Activated T-helper 2 cell treated with anti-CD3 and anti-CD28 coated beads, Interferon-gamma antibody, Interleukin-2, Interleukin-4, amounts not matched to agents 10 μg/mL and 5 μg/mL and 100 μg/mL, durations not matched to agents 14 hours and 24 hours and 36 hours (primary cell): ENCODE results near the gene ALMS1. TPM values are rescaled to one million over a fixed set of nuclear protein-coding genes. Genes with fewer than 3 reads are reported as not detected.

Experiments
- DNase-seq: peaks from one replicate; pipeline ENCODE4 v3.0.0; 2021; ENCODE audit warnings: low spot score
- H3K27ac Mint-ChIP-seq: one replicate; pipeline ENCODE4 v1.8.0; 2021; ENCODE audit warnings: mixed read lengths
- H3K27me3 Mint-ChIP-seq: one replicate; pipeline ENCODE4 v1.8.0; 2021; ENCODE audit warnings: low read depth, mixed read lengths
- H3K36me3 Mint-ChIP-seq: one replicate; pipeline ENCODE4 v1.8.0; 2021; ENCODE audit warnings: low read depth, mixed read lengths
- H3K4me1 Mint-ChIP-seq: one replicate; pipeline ENCODE4 v1.8.0; 2021; ENCODE audit warnings: low read depth, mixed read lengths
- H3K4me3 Mint-ChIP-seq: one replicate; pipeline ENCODE4 v1.8.0; 2021; ENCODE audit warnings: low read depth, mild to moderate bottlenecking, moderate library complexity, mixed read lengths
- H3K9me3 Mint-ChIP-seq: one replicate; pipeline ENCODE4 v1.8.0; 2021; ENCODE audit warnings: mixed read lengths
- intact Hi-C: fragments of 100-400 bp; cut with micrococcal nuclease; formaldehyde crosslinking; loops from one replicate; pipeline ENCODE4 v1.15.1; 2023
- total RNA-seq: library from RNA; stranded (reverse); gene quantifications from 2 replicates; pipeline ENCODE4 v1.2.3, GENCODE V29; 2022

The ALMS1 gene
- total RNA-seq, 1 donor from 2014 or later: 21.6 TPM

- H3K4me1 Mint-ChIP-seq: no peaks in the 10 kb centered on the region
- H3K27ac Mint-ChIP-seq: no peak overlapping the region
- H3K4me3 Mint-ChIP-seq: no peak overlapping the region
- intact Hi-C loops: no loop called here
- DNase-seq: no peak
- peaks cover 3% of the 10 kb centered on the region for H3K9me3 Mint-ChIP-seq
- H3K36me3 Mint-ChIP-seq: no peaks in the 10 kb centered on the region
- peaks cover 23% of the 10 kb centered on the region for H3K27me3 Mint-ChIP-seq
Observed at GRCh38 chr2:73373344-73373743, 12.3 kb upstream of the ALMS1 start.

GRCh38 chr2:73374269-73374668 is 11.4 kb upstream of the ALMS1 start:
- intact Hi-C loops: no loop called here
- no peak overlapping the region for H3K4me3 Mint-ChIP-seq
- H3K27ac Mint-ChIP-seq: no peak overlapping the region
- H3K36me3 Mint-ChIP-seq: no peaks in the 10 kb centered on the region
- peaks cover 3% of the 10 kb centered on the region for H3K9me3 Mint-ChIP-seq
- H3K27me3 Mint-ChIP-seq: peaks cover 23% of the 10 kb centered on the region
- H3K4me1 Mint-ChIP-seq: no peaks in the 10 kb centered on the region
- no peak for DNase-seq

GRCh38 chr2:73376681-73377080 is 9.0 kb upstream of the ALMS1 start:
- H3K36me3 Mint-ChIP-seq: no peaks in the 10 kb centered on the region
- H3K9me3 Mint-ChIP-seq: peaks cover 3% of the 10 kb centered on the region
- no peak overlapping the region for H3K27ac Mint-ChIP-seq
- DNase-seq: no peak
- H3K4me3 Mint-ChIP-seq: no peak overlapping the region
- no peaks in the 10 kb centered on the region for H3K4me1 Mint-ChIP-seq
- intact Hi-C loops: no loop called here
- peaks cover 25% of the 10 kb centered on the region for H3K27me3 Mint-ChIP-seq

GRCh38 chr2:73383036-73383435 is 2.6 kb upstream of the ALMS1 start:
- Mint-ChIP-seq H3K27ac (no peak overlapping the region), H3K4me1 (peaks cover 18% of the 10 kb centered on the region), H3K4me3 (no peak overlapping the region), H3K9me3 (no peaks in the 10 kb centered on the region), H3K27me3 (peaks cover 13% of the 10 kb centered on the region), H3K36me3 (no peaks in the 10 kb centered on the region)
- intact Hi-C loops: no loop called here
- DNase-seq: no peak

- Mint-ChIP-seq H3K4me3 (peak overlapping the region; percentile 89), H3K9me3 (no peaks in the 10 kb centered on the region), H3K36me3 (no peaks in the 10 kb centered on the region), H3K4me1 (peaks cover 26% of the 10 kb centered on the region), H3K27ac (peak overlapping the region; percentile 82), H3K27me3 (peaks cover 10% of the 10 kb centered on the region)
- intact Hi-C loops: loop anchor here (1.0 kb wide), 2 partner anchors 92 to 152 kb away; partner anchors contain the start of genes EGR4 and PRADC1
- no peak for DNase-seq
Observed at GRCh38 chr2:73385123-73385503, 523 bp upstream of the ALMS1 start.

- intact Hi-C loops: loop anchor here (1.0 kb wide), 1 partner anchor 172 kb away; the partner anchor contains the start of gene SMYD5
- Mint-ChIP-seq H3K27me3 (peaks cover 6% of the 10 kb centered on the region), H3K36me3 (no peaks in the 10 kb centered on the region), H3K4me3 (peak overlapping the region; percentile 89), H3K4me1 (peaks cover 27% of the 10 kb centered on the region), H3K27ac (peak overlapping the region; percentile 90), H3K9me3 (no peaks in the 10 kb centered on the region)
- no peak for DNase-seq
Observed at GRCh38 chr2:73386342-73386868, 769 bp downstream of the ALMS1 start.

GRCh38 chr2:73386894-73387636 is 1.4 kb downstream of the ALMS1 start:
- Mint-ChIP-seq H3K27ac (peak overlapping the region; percentile 90), H3K4me1 (peaks cover 27% of the 10 kb centered on the region), H3K4me3 (peak overlapping the region; percentile 89), H3K36me3 (no peaks in the 10 kb centered on the region), H3K9me3 (no peaks in the 10 kb centered on the region), H3K27me3 (peaks cover 4% of the 10 kb centered on the region)
- DNase-seq: no peak
- intact Hi-C loops: loop anchor here (1.0 kb wide), 1 partner anchor 173 kb away; the partner anchor contains the start of gene SMYD5

GRCh38 chr2:73402386-73403103 is 16.9 kb downstream of the ALMS1 start:
- DNase-seq: no peak
- Mint-ChIP-seq H3K36me3 (peaks cover 62% of the 10 kb centered on the region), H3K9me3 (peaks cover 48% of the 10 kb centered on the region), H3K4me1 (peaks cover 11% of the 10 kb centered on the region), H3K27ac (no peak overlapping the region), H3K27me3 (no peaks in the 10 kb centered on the region), H3K4me3 (no peak overlapping the region)
- intact Hi-C loops: no loop called here

- peaks cover 44% of the 10 kb centered on the region for H3K9me3 Mint-ChIP-seq
- peaks cover 57% of the 10 kb centered on the region for H3K36me3 Mint-ChIP-seq
- no peaks in the 10 kb centered on the region for H3K27me3 Mint-ChIP-seq
- H3K4me1 Mint-ChIP-seq: peaks cover 11% of the 10 kb centered on the region
- DNase-seq: no peak
- intact Hi-C loops: no loop called here
- no peak overlapping the region for H3K27ac Mint-ChIP-seq
- no peak overlapping the region for H3K4me3 Mint-ChIP-seq
Observed at GRCh38 chr2:73403237-73403636, 17.6 kb downstream of the ALMS1 start.

GRCh38 chr2:73404409-73404808 is 18.8 kb downstream of the ALMS1 start:
- Mint-ChIP-seq H3K4me1 (peaks cover 11% of the 10 kb centered on the region), H3K4me3 (no peak overlapping the region), H3K9me3 (peaks cover 40% of the 10 kb centered on the region), H3K36me3 (peaks cover 51% of the 10 kb centered on the region), H3K27me3 (no peaks in the 10 kb centered on the region), H3K27ac (no peak overlapping the region)
- intact Hi-C loops: no loop called here
- DNase-seq: no peak

- Mint-ChIP-seq H3K4me3 (no peak overlapping the region), H3K27ac (no peak overlapping the region), H3K36me3 (peaks cover 40% of the 10 kb centered on the region), H3K27me3 (no peaks in the 10 kb centered on the region), H3K9me3 (peaks cover 37% of the 10 kb centered on the region), H3K4me1 (peaks cover 8% of the 10 kb centered on the region)
- DNase-seq: no peak
- intact Hi-C loops: no loop called here
Observed at GRCh38 chr2:73406996-73407395, 21.4 kb downstream of the ALMS1 start.

- Mint-ChIP-seq H3K4me1 (peaks cover 8% of the 10 kb centered on the region), H3K4me3 (no peak overlapping the region), H3K9me3 (peaks cover 29% of the 10 kb centered on the region), H3K27ac (no peak overlapping the region), H3K36me3 (peaks cover 32% of the 10 kb centered on the region), H3K27me3 (no peaks in the 10 kb centered on the region)
- no peak for DNase-seq
- intact Hi-C loops: no loop called here
Observed at GRCh38 chr2:73408198-73408597, 22.6 kb downstream of the ALMS1 start.

GRCh38 chr2:73414696-73415095 is 29.1 kb downstream of the ALMS1 start:
- Mint-ChIP-seq H3K4me3 (no peak overlapping the region), H3K36me3 (peaks cover 5% of the 10 kb centered on the region), H3K27ac (no peak overlapping the region), H3K27me3 (no peaks in the 10 kb centered on the region), H3K9me3 (no peaks in the 10 kb centered on the region), H3K4me1 (peaks cover 8% of the 10 kb centered on the region)
- intact Hi-C loops: no loop called here
- DNase-seq: no peak
